ENCODE results near the gene DGKZ. TPM values are rescaled to one million over a fixed set of nuclear protein-coding genes. Genes with fewer than 3 reads are reported as not detected.
"Not testable (repeated sequence)": the region's sequence is repeated elsewhere in the genome, so short reads cannot be mapped to it uniquely, and the experiment has no call there.

Gene DGKZ
- total and polyA plus RNA-seq, 4 donors: 15.8 to 61.1 (median 34.8) TPM

GRCh38 chr11:46366260-46366659, 19.0 kb downstream of the DGKZ start:
- DNase-seq (no peak), ATAC-seq (ENCODE audit: low FRiP score) (no peak)
- H3K36me3 ChIP-seq (ENCODE audit: control insufficient read depth in 1 of 2, insufficient read depth in 2 of 2, low read length in 1 of 2): no peaks in the 10 kb centered on the region
- no peak overlapping the region for H3K27ac ChIP-seq (ENCODE audit: low read depth in 1 of 2, low read length in 2 of 2)
- H3K4me1 ChIP-seq (ENCODE audit: control insufficient read depth in 1 of 2, insufficient read depth in 2 of 2, low read length in 2 of 2): no peaks in the 10 kb centered on the region
- H3K27me3 ChIP-seq (ENCODE audit: control insufficient read depth in 1 of 2, insufficient read depth in 2 of 2, low read length in 1 of 2): no peaks in the 10 kb centered on the region
- H3K9me3 ChIP-seq (ENCODE audit: control insufficient read depth, low read length): no peaks in the 10 kb centered on the region
- WGBS, 2 donors: 89 to 92% methylated on average over 22 of the region's 22 CpGs
- H3K4me3 ChIP-seq (ENCODE audit: low read length in 2 of 2): no peak overlapping the region
- intact Hi-C loops (cut with DNase I): no loop called here

GRCh38 chr11:46366661-46367161, 19.4 kb downstream of the DGKZ start:
- no peak for ATAC-seq (ENCODE audit: low FRiP score)
- intact Hi-C loops (cut with DNase I): no loop called here
- no peak for DNase-seq
- H3K4me1 ChIP-seq (ENCODE audit: control insufficient read depth in 1 of 2, insufficient read depth in 2 of 2, low read length in 2 of 2): no peaks in the 10 kb centered on the region
- WGBS, 2 donors: 93 to 95% methylated on average over 31 of the region's 31 CpGs
- no peaks in the 10 kb centered on the region for H3K9me3 ChIP-seq (ENCODE audit: control insufficient read depth, low read length)
- H3K36me3 ChIP-seq (ENCODE audit: control insufficient read depth in 1 of 2, insufficient read depth in 2 of 2, low read length in 1 of 2): no peaks in the 10 kb centered on the region
- H3K4me3 ChIP-seq (ENCODE audit: low read length in 2 of 2): no peak overlapping the region
- H3K27me3 ChIP-seq (ENCODE audit: control insufficient read depth in 1 of 2, insufficient read depth in 2 of 2, low read length in 1 of 2): no peaks in the 10 kb centered on the region
- H3K27ac ChIP-seq (ENCODE audit: low read depth in 1 of 2, low read length in 2 of 2): no peak overlapping the region

GRCh38 chr11:46367244-46367915, 20.1 kb downstream of the DGKZ start:
- no peaks in the 10 kb centered on the region for H3K27me3 ChIP-seq (ENCODE audit: control insufficient read depth in 1 of 2, insufficient read depth in 2 of 2, low read length in 1 of 2)
- WGBS, 2 donors: 18 to 24% methylated on average over 27 to 32 of the region's 32 CpGs
- H3K27ac ChIP-seq (ENCODE audit: low read depth in 1 of 2, low read length in 2 of 2): no peak overlapping the region
- no peaks in the 10 kb centered on the region for H3K9me3 ChIP-seq (ENCODE audit: control insufficient read depth, low read length)
- intact Hi-C loops (cut with DNase I): no loop called here
- ATAC-seq (ENCODE audit: low FRiP score) (peak; percentile 84), DNase-seq (peak in 1 of 2 donors; percentile 89)
- H3K4me1 ChIP-seq (ENCODE audit: control insufficient read depth in 1 of 2, insufficient read depth in 2 of 2, low read length in 2 of 2): no peaks in the 10 kb centered on the region
- no peaks in the 10 kb centered on the region for H3K36me3 ChIP-seq (ENCODE audit: control insufficient read depth in 1 of 2, insufficient read depth in 2 of 2, low read length in 1 of 2)
- H3K4me3 ChIP-seq (ENCODE audit: low read length in 2 of 2): no peak overlapping the region

- Histone ChIP-seq H3K27me3 (ENCODE audit: control insufficient read depth in 1 of 2, insufficient read depth in 2 of 2, low read length in 1 of 2) (no peaks in the 10 kb centered on the region), H3K4me3 (ENCODE audit: low read length in 2 of 2) (no peak overlapping the region), H3K4me1 (ENCODE audit: control insufficient read depth in 1 of 2, insufficient read depth in 2 of 2, low read length in 2 of 2) (no peaks in the 10 kb centered on the region), H3K27ac (ENCODE audit: low read depth in 1 of 2, low read length in 2 of 2) (no peak overlapping the region), H3K9me3 (ENCODE audit: control insufficient read depth, low read length) (no peaks in the 10 kb centered on the region), H3K36me3 (ENCODE audit: control insufficient read depth in 1 of 2, insufficient read depth in 2 of 2, low read length in 1 of 2) (no peaks in the 10 kb centered on the region)
- no peak for ATAC-seq (ENCODE audit: low FRiP score)
- WGBS, 2 donors: 78 to 81% methylated on average over 12 of the region's 12 CpGs
- no peak for DNase-seq
- intact Hi-C loops (cut with DNase I): no loop called here
Observed at GRCh38 chr11:46367916-46368267, 20.6 kb downstream of the DGKZ start.

GRCh38 chr11:46369458-46370152, 22.3 kb downstream of the DGKZ start:
- DNase-seq: no peak
- WGBS, 2 donors: 73% methylated on average over 25 of the region's 25 CpGs
- Histone ChIP-seq H3K4me1 (ENCODE audit: control insufficient read depth in 1 of 2, insufficient read depth in 2 of 2, low read length in 2 of 2) (no peaks in the 10 kb centered on the region), H3K27me3 (ENCODE audit: control insufficient read depth in 1 of 2, insufficient read depth in 2 of 2, low read length in 1 of 2) (no peaks in the 10 kb centered on the region), H3K9me3 (ENCODE audit: control insufficient read depth, low read length) (no peaks in the 10 kb centered on the region), H3K4me3 (ENCODE audit: low read length in 2 of 2) (no peak overlapping the region), H3K27ac (ENCODE audit: low read depth in 1 of 2, low read length in 2 of 2) (no peak overlapping the region), H3K36me3 (ENCODE audit: control insufficient read depth in 1 of 2, insufficient read depth in 2 of 2, low read length in 1 of 2) (no peaks in the 10 kb centered on the region)
- ATAC-seq (ENCODE audit: low FRiP score): no peak
- intact Hi-C loops (cut with DNase I): no loop called here

- H3K4me3 ChIP-seq (ENCODE audit: low read length in 2 of 2): no peak overlapping the region
- no peaks in the 10 kb centered on the region for H3K36me3 ChIP-seq (ENCODE audit: control insufficient read depth in 1 of 2, insufficient read depth in 2 of 2, low read length in 1 of 2)
- H3K4me1 ChIP-seq (ENCODE audit: control insufficient read depth in 1 of 2, insufficient read depth in 2 of 2, low read length in 2 of 2): no peaks in the 10 kb centered on the region
- no peak overlapping the region for H3K27ac ChIP-seq (ENCODE audit: low read depth in 1 of 2, low read length in 2 of 2)
- intact Hi-C loops (cut with DNase I): no loop called here
- no peaks in the 10 kb centered on the region for H3K9me3 ChIP-seq (ENCODE audit: control insufficient read depth, low read length)
- ATAC-seq (ENCODE audit: low FRiP score): no peak
- WGBS, 2 donors: 89 to 90% methylated on average over 13 of the region's 13 CpGs
- H3K27me3 ChIP-seq (ENCODE audit: control insufficient read depth in 1 of 2, insufficient read depth in 2 of 2, low read length in 1 of 2): no peaks in the 10 kb centered on the region
- no peak for DNase-seq
Observed at GRCh38 chr11:46370253-46370652, 23.0 kb downstream of the DGKZ start.

- 94% methylated on average over 19 of the region's 19 CpGs for WGBS, 2 donors
- H3K4me1 ChIP-seq (ENCODE audit: control insufficient read depth in 1 of 2, insufficient read depth in 2 of 2, low read length in 2 of 2); H3K27ac ChIP-seq (ENCODE audit: low read depth in 1 of 2, low read length in 2 of 2); DNase-seq; H3K36me3 ChIP-seq (ENCODE audit: control insufficient read depth in 1 of 2, insufficient read depth in 2 of 2, low read length in 1 of 2); H3K4me3 ChIP-seq (ENCODE audit: low read length in 2 of 2); intact Hi-C loops (cut with DNase I); H3K27me3 ChIP-seq (ENCODE audit: control insufficient read depth in 1 of 2, insufficient read depth in 2 of 2, low read length in 1 of 2); ATAC-seq (ENCODE audit: low FRiP score); H3K9me3 ChIP-seq (ENCODE audit: control insufficient read depth, low read length): not testable (repeated sequence)
Observed at GRCh38 chr11:46371262-46371661, 24.0 kb downstream of the DGKZ start.

GRCh38 chr11:46372086-46372485, 24.8 kb downstream of the DGKZ start:
- no peak overlapping the region for H3K27ac ChIP-seq (ENCODE audit: low read depth in 1 of 2, low read length in 2 of 2)
- no peaks in the 10 kb centered on the region for H3K27me3 ChIP-seq (ENCODE audit: control insufficient read depth in 1 of 2, insufficient read depth in 2 of 2, low read length in 1 of 2)
- peaks cover 0 to 2% of the 10 kb centered on the region in 2 donors for H3K36me3 ChIP-seq (ENCODE audit: control insufficient read depth in 1 of 2, insufficient read depth in 2 of 2, low read length in 1 of 2)
- no peak for ATAC-seq (ENCODE audit: low FRiP score)
- no peak overlapping the region for H3K4me3 ChIP-seq (ENCODE audit: low read length in 2 of 2)
- H3K9me3 ChIP-seq (ENCODE audit: control insufficient read depth, low read length): no peaks in the 10 kb centered on the region
- 71 to 77% methylated on average over 10 of the region's 10 CpGs for WGBS, 2 donors
- intact Hi-C loops (cut with DNase I): no loop called here
- no peak for DNase-seq
- H3K4me1 ChIP-seq (ENCODE audit: control insufficient read depth in 1 of 2, insufficient read depth in 2 of 2, low read length in 2 of 2): no peaks in the 10 kb centered on the region

GRCh38 chr11:46372501-46372900, 25.2 kb downstream of the DGKZ start:
- DNase-seq; H3K9me3 ChIP-seq (ENCODE audit: control insufficient read depth, low read length); intact Hi-C loops (cut with DNase I); H3K27me3 ChIP-seq (ENCODE audit: control insufficient read depth in 1 of 2, insufficient read depth in 2 of 2, low read length in 1 of 2); H3K4me3 ChIP-seq (ENCODE audit: low read length in 2 of 2); H3K4me1 ChIP-seq (ENCODE audit: control insufficient read depth in 1 of 2, insufficient read depth in 2 of 2, low read length in 2 of 2); H3K27ac ChIP-seq (ENCODE audit: low read depth in 1 of 2, low read length in 2 of 2); H3K36me3 ChIP-seq (ENCODE audit: control insufficient read depth in 1 of 2, insufficient read depth in 2 of 2, low read length in 1 of 2); ATAC-seq (ENCODE audit: low FRiP score): not testable (repeated sequence)
- 94% methylated on average over 15 of the region's 15 CpGs for WGBS, 2 donors
